Tongue (tissue), 2 donors: ENCODE data around the gene FHOD3. TPM values are rescaled to one million over a fixed set of nuclear protein-coding genes. Genes with fewer than 3 reads are reported as not detected.
A peak's percentile ranks its signal among the peaks of the same experiment; 100 is the strongest.
"Not testable (repeated sequence)": the region's sequence is repeated elsewhere in the genome, so short reads cannot be mapped to it uniquely, and the experiment has no call there.

Source experiments
- DNase-seq: peaks from one replicate; pipeline ENCODE4 v3.0.0-alpha.2; 2015
- total RNA-seq: library from RNA; depleted of rRNA; stranded (reverse); fragments of >200 nt; gene quantifications from one replicate; pipeline ENCODE4 v1.2.3, GENCODE V29; 2014

FHOD3 gene
- total RNA-seq, 1 donor from 2014 or later, result 33.0 TPM

- peak; percentile 45 for DNase-seq
These were observed 460.5 kb downstream of the FHOD3 start for GRCh38 chr18:36757991-36758390.

GRCh38 chr18:36758623-36759022, 461.1 kb downstream of the FHOD3 start:
- no peak for DNase-seq

GRCh38 chr18:36759167-36759776, 461.8 kb downstream of the FHOD3 start:
- no peak for DNase-seq

GRCh38 chr18:36760598-36760997, 463.1 kb downstream of the FHOD3 start:
- no peak for DNase-seq

GRCh38 chr18:36761186-36761698, 463.7 kb downstream of the FHOD3 start:
- DNase-seq, result no peak

- no peak for DNase-seq
These were observed 464.6 kb downstream of the FHOD3 start for GRCh38 chr18:36762074-36762473.

GRCh38 chr18:36762965-36763364, 465.5 kb downstream of the FHOD3 start:
- not testable (repeated sequence) for DNase-seq

GRCh38 chr18:36766836-36767235, 469.3 kb downstream of the FHOD3 start:
- no peak for DNase-seq

- DNase-seq, result no peak
These were observed 471.7 kb downstream of the FHOD3 start for GRCh38 chr18:36769172-36769571.

- no peak for DNase-seq
These were observed 472.2 kb downstream of the FHOD3 start for GRCh38 chr18:36769611-36770314.

GRCh38 chr18:36770315-36770946, 472.9 kb downstream of the FHOD3 start:
- DNase-seq, result no peak

GRCh38 chr18:36771245-36771644, 473.7 kb downstream of the FHOD3 start:
- no peak for DNase-seq

GRCh38 chr18:36772241-36772723, 474.8 kb downstream of the FHOD3 start:
- DNase-seq, result no peak

GRCh38 chr18:36775396-36775795, 477.9 kb downstream of the FHOD3 start:
- no peak for DNase-seq

- DNase-seq, result no peak
These were observed 479.1 kb downstream of the FHOD3 start for GRCh38 chr18:36776650-36777049.

- DNase-seq, result no peak
These were observed 480.1 kb downstream of the FHOD3 start for GRCh38 chr18:36777566-36777965.

- DNase-seq, result no peak
These were observed 483.2 kb downstream of the FHOD3 start for GRCh38 chr18:36780748-36781147.

- DNase-seq, result no peak
These were observed 485.2 kb downstream of the FHOD3 start for GRCh38 chr18:36782710-36783109.

GRCh38 chr18:36783792-36784191, 486.3 kb downstream of the FHOD3 start:
- no peak for DNase-seq

- DNase-seq, result peak; percentile 6
These were observed 489.2 kb downstream of the FHOD3 start for GRCh38 chr18:36786686-36787085.

- no peak for DNase-seq
These were observed 495.2 kb downstream of the FHOD3 start for GRCh38 chr18:36792634-36793283.

- no peak for DNase-seq
These were observed 501.4 kb downstream of the FHOD3 start for GRCh38 chr18:36798738-36799473.
